IPS DF 19.7 (cell line): Measurements from ENCODE around the gene LENG9.
"Not testable (repeated sequence)": the region's sequence is repeated elsewhere in the genome, so short reads cannot be mapped to it uniquely, and the experiment has no call there.

ENCODE experiments used
- DNase-seq: peaks from one replicate; pipeline ENCODE4 v3.0.0-alpha.2; 2013; ENCODE audit warnings: low read depth, low spot score

The LENG9 gene

GRCh38 chr19:54459282-54460229 is 4.0 kb downstream of the LENG9 start:
- DNase-seq, result no peak

- DNase-seq, result no peak
Measured at GRCh38 chr19:54458648-54459281, 4.8 kb downstream of the LENG9 start.

- no peak for DNase-seq
Measured at GRCh38 chr19:54457773-54458647, 5.6 kb downstream of the LENG9 start.

- no peak for DNase-seq
Measured at GRCh38 chr19:54456423-54457373, 6.9 kb downstream of the LENG9 start.

- DNase-seq, result no peak
Measured at GRCh38 chr19:54455786-54456422, 7.7 kb downstream of the LENG9 start.

- no peak for DNase-seq
Measured at GRCh38 chr19:54454781-54455675, 8.6 kb downstream of the LENG9 start.

- DNase-seq, result no peak
Measured at GRCh38 chr19:54453921-54454780, 9.4 kb downstream of the LENG9 start.

- no peak for DNase-seq
Measured at GRCh38 chr19:54452626-54453025, 11.0 kb downstream of the LENG9 start.

GRCh38 chr19:54451997-54452396 is 11.6 kb downstream of the LENG9 start:
- DNase-seq, result no peak

GRCh38 chr19:54451331-54451871 is 12.2 kb downstream of the LENG9 start:
- no peak for DNase-seq

GRCh38 chr19:54449701-54450069 is 13.9 kb downstream of the LENG9 start:
- no peak for DNase-seq

- peak; percentile 75 for DNase-seq
Measured at GRCh38 chr19:54448774-54449700, 14.5 kb downstream of the LENG9 start, which contains the start of gene LENG8. Gene LENG8, plus strand, starts transcription at chr19:54449199. Its CDS starts 2,146 bp downstream, at chr19:54451345.

- no peak for DNase-seq
Measured at GRCh38 chr19:54448040-54448773, 15.4 kb downstream of the LENG9 start.

GRCh38 chr19:54446349-54446748 is 17.2 kb downstream of the LENG9 start:
- not testable (repeated sequence) for DNase-seq

- no peak for DNase-seq
Measured at GRCh38 chr19:54444737-54445136, 18.8 kb downstream of the LENG9 start.

- DNase-seq, result no peak
Measured at GRCh38 chr19:54440641-54441040, 22.9 kb downstream of the LENG9 start.
